AG04450 (cell line): ENCODE data around the gene MTHFD1L. TPM values are rescaled to one million over a fixed set of nuclear protein-coding genes. Genes with fewer than 3 reads are reported as not detected.
"Not testable (repeated sequence)": the region's sequence is repeated elsewhere in the genome, so short reads cannot be mapped to it uniquely, and the experiment has no call there.

ENCODE experiments used
- CTCF ChIA-PET: fragments of 300-600, 350-600 bp; formaldehyde crosslinking; extraction: SDS; loops from one replicate; lab custom pipeline; 2022; ENCODE audit warnings: antibody characterized with exemption, inconsistent platforms; lab: Charles Lee
- POLR2A ChIA-PET: fragments of 350-600 bp; formaldehyde crosslinking; extraction: SDS; loops from one replicate; lab custom pipeline; 2021; ENCODE audit warnings: antibody characterized with exemption, inconsistent platforms; lab: Yijun Ruan, JAX
- DNase-seq: peaks from one replicate; pipeline ENCODE4 v3.0.0-alpha.2; 2011; ENCODE audit warnings: low read depth, low spot score
- H3K27ac ChIP-seq: one replicate; pipeline ENCODE4 v1.5.1; 2012; ENCODE audit warnings: low read depth, low read length, control low read depth
- H3K27me3 ChIP-seq: one replicate; pipeline ENCODE4 v1.6.0; 2012; ENCODE audit warnings: low read length; ENCODE audit not compliant: control insufficient read depth, insufficient read depth
- H3K4me3 ChIP-seq: 2 replicates; pipeline ENCODE4 v1.5.1; 2011; ENCODE audit warnings: mild to moderate bottlenecking, low read depth, low read length, control low read depth
- H3K9me3 ChIP-seq: 2 replicates; pipeline ENCODE4 v1.5.1; 2012; ENCODE audit warnings: low read length; ENCODE audit not compliant: control insufficient read depth, insufficient read depth
- CTCF ChIP-seq: IDR thresholded peaks from 2 replicates; pipeline ENCODE4 v1.5.1; 2011; ENCODE audit warnings: low read depth, low read length, control low read depth, inconsistent platforms
- polyA plus RNA-seq: library from polyadenylated mRNA; depleted of rRNA; stranded (reverse); fragments of >200 nt; gene quantifications from 2 replicates; pipeline ENCODE4 v1.2.3, GENCODE V29; 2011

The MTHFD1L gene
- polyA plus RNA-seq, 1 experiment, result 69.1 TPM

- POLR2A ChIA-PET, result interaction anchor here (0.6 kb wide), 1 partner anchor 195 kb away, joined by 6 read pairs; the partner anchor contains the start of gene AKAP12
- Histone ChIP-seq H3K4me3 (no peak overlapping the region), H3K27me3 (no peaks in the 10 kb centered on the region), H3K27ac (peak overlapping the region; percentile 92), H3K9me3 (no peaks in the 10 kb centered on the region; the same call in 1 of the 2 replicates)
- DNase-seq, result peak; percentile 57
- no peak for TF ChIP-seq CTCF
- CTCF ChIA-PET, result interaction anchor here (2.0 to 2.3 kb wide), 2 partner anchors 30 to 280 kb away, joined by 7 to 9 read pairs; no protein-coding TSS in a partner anchor
Measured at GRCh38 chr6:151044465-151045441, 179.3 kb downstream of the MTHFD1L start.

- H3K9me3 ChIP-seq, POLR2A ChIA-PET, DNase-seq, H3K27me3 ChIP-seq, H3K4me3 ChIP-seq: not testable (repeated sequence)
- CTCF ChIA-PET, result interaction anchor here (2.0 to 2.3 kb wide), 2 partner anchors 31 to 279 kb away, joined by 7 to 9 read pairs; no protein-coding TSS in a partner anchor
- H3K27ac ChIP-seq, result peak overlapping the region; percentile 92
Measured at GRCh38 chr6:151045511-151046222, 180.2 kb downstream of the MTHFD1L start.

GRCh38 chr6:151051164-151051563 lies 185.7 kb downstream of the MTHFD1L start:
- POLR2A ChIA-PET, result no interaction called here
- Histone ChIP-seq H3K27ac (peak overlapping the region; percentile 11), H3K4me3 (no peak overlapping the region), H3K27me3 (no peaks in the 10 kb centered on the region), H3K9me3 (no peaks in the 10 kb centered on the region; the same call in 1 of the 2 replicates)
- no peak for TF ChIP-seq CTCF
- DNase-seq, result no peak
- CTCF ChIA-PET, result interaction anchor here (3.3 kb wide), 1 partner anchor 273 kb away, joined by 14 read pairs; no protein-coding TSS in a partner anchor

GRCh38 chr6:151052021-151052646 lies 186.6 kb downstream of the MTHFD1L start:
- CTCF ChIA-PET, result interaction anchor here (1.3 to 3.3 kb wide), 2 partner anchors 38 to 272 kb away, joined by 4 to 14 read pairs; no protein-coding TSS in a partner anchor
- no peak overlapping the region for H3K4me3 ChIP-seq

More at GRCh38 chr6:151052021-151052646, 186.6 kb downstream of the MTHFD1L start:
- H3K9me3 ChIP-seq, result no peaks in the 10 kb centered on the region; the same call in 1 of the 2 replicates
- H3K27me3 ChIP-seq, result no peaks in the 10 kb centered on the region
- no peak for TF ChIP-seq CTCF
- POLR2A ChIA-PET, result no interaction called here
- no peak for DNase-seq
- no peak overlapping the region for H3K27ac ChIP-seq
